Measurements from ENCODE around the gene ARFGEF2. TPM values are rescaled to one million over a fixed set of nuclear protein-coding genes. Genes with fewer than 3 reads are reported as not detected.

The ARFGEF2 gene
- total and polyA plus RNA-seq, 2 donors (not counting 3 experiments of a cell fraction or from before 2014, with no cell fraction given) = 12.7 to 32.6 TPM

GRCh38 chr20:48916699-48917098 lies 4.8 kb upstream of the ARFGEF2 start:
- H3K4me2 ChIP-seq (ENCODE audit: insufficient read depth, low read length) = no peak overlapping the region
- no peaks in the 10 kb centered on the region for H3K9me3 ChIP-seq (replicated peaks; ENCODE audit: control insufficient read depth, insufficient read depth, low read length)
- H3K36me3 ChIP-seq (ENCODE audit: control insufficient read depth in 2 of 2, extremely low read depth in 1 of 2, insufficient read depth in 2 of 2, low read length in 2 of 2) = no peaks in the 10 kb centered on the region
- FAIRE-seq (no peak), DNase-seq (ENCODE audit: low read depth, low spot score) (no peak)
- intact Hi-C loops (cut with micrococcal nuclease) = no loop called here
- peaks cover under 1% of the 10 kb centered on the region for H3K79me2 ChIP-seq (ENCODE audit: control insufficient read depth, insufficient read depth, low read length)
- H3K9ac ChIP-seq (replicated peaks; ENCODE audit: extremely low read depth, insufficient read depth, low read length) = no peak overlapping the region
- no peak overlapping the region for H2AFZ ChIP-seq (ENCODE audit: low read depth, low read length)
- ChIA-PET CTCF (interaction anchor here (1.0 to 1.2 kb wide), 2 partner anchors 12 to 48 kb away, joined by 3 to 5 read pairs; no protein-coding TSS in a partner anchor), POLR2A (no interaction called here)
- H3K27me3 ChIP-seq (ENCODE audit: control insufficient read depth in 2 of 2, insufficient read depth in 2 of 2, low read length in 2 of 2) = no peaks in the 10 kb centered on the region
- BruUV-seq (replicated peaks) = no TSS peak
- no peak overlapping the region for H3K4me3 ChIP-seq (replicated peaks in 1 of 3; ENCODE audit: insufficient read depth in 1 of 3, low read depth in 1 of 3, low read length in 3 of 3)
- no peaks in the 10 kb centered on the region for H3K4me1 ChIP-seq (ENCODE audit: control insufficient read depth, extremely low read depth, insufficient read depth, low read length)
- no peak overlapping the region for H3K27ac ChIP-seq (ENCODE audit: insufficient read depth, low read depth, low read length)
- no peaks in the 10 kb centered on the region for H4K20me1 ChIP-seq (replicated peaks; ENCODE audit: control insufficient read depth, extremely low read depth, insufficient read depth, low read length)
- no peak for TF ChIP-seq GATA2 (IDR thresholded peaks at IDR 0.05; ENCODE audit: insufficient read depth, insufficient read length, low read depth, low read length)
- no peak for TF ChIP-seq MAX (IDR thresholded peaks at IDR 0.05; ENCODE audit: insufficient read depth, insufficient read length)
- TF ChIP-seq MYC (IDR thresholded peaks at IDR 0.05; ENCODE audit: low read depth, low read length) = no peak
- no peak for TF ChIP-seq FOS (IDR thresholded peaks at IDR 0.05; ENCODE audit: borderline replicate concordance, insufficient read depth, low read length)
- TF ChIP-seq POLR2AphosphoS5 (IDR thresholded peaks at IDR 0.05; ENCODE audit: insufficient read depth, low read depth, low read length) = no peak
- no peak for TF ChIP-seq EZH2 (IDR thresholded peaks at IDR 0.05; ENCODE audit: borderline replicate concordance, low read depth, low read length, severe bottlenecking)
- no peak for TF ChIP-seq POLR2A (IDR thresholded peaks at IDR 0.05; ENCODE audit: low read depth, low read length)
- TF ChIP-seq JUN (IDR thresholded peaks at IDR 0.05; ENCODE audit: borderline replicate concordance, insufficient read depth, insufficient read length, low read depth) = no peak
- no peak for TF ChIP-seq CTCF (IDR thresholded peaks at IDR 0.05; ENCODE audit: extremely low read depth in 1 of 2, insufficient read depth in 1 of 2, low read depth in 1 of 2, low read length in 2 of 2)
- dilution Hi-C loops (cut with MboI; ENCODE audit: extremely low pct_ligation_motif_present, low sequenced_read_pairs) = loop anchor here (25.0 kb wide), 1 partner anchor 254 kb away; no protein-coding TSS in a partner anchor
- H3K9me1 ChIP-seq (replicated peaks; ENCODE audit: control insufficient read depth, extremely low read depth, insufficient read depth, low read length) = no peaks in the 10 kb centered on the region
